Loucy (cell line): ENCODE results near the gene DOCK9.

Source experiments
- EZH2phosphoT487 ChIP-seq: fragments of 200-600 bp; IDR thresholded peaks from 2 replicates; pipeline ENCODE4 v1.6.1; 2018; ENCODE audit warnings: antibody characterized with exemption, mild to moderate bottlenecking, moderate library complexity, borderline replicate concordance
- TF ChIP-seq, protein P1 (sequence below): fragments of 200-600 bp; sonication (generic); conservative IDR thresholded peaks from 2 replicates; pipeline ENCODE4 v1.5.1; 2014; ENCODE audit warnings: mild to moderate bottlenecking, antibody characterized with exemption, low read length

DNA sequence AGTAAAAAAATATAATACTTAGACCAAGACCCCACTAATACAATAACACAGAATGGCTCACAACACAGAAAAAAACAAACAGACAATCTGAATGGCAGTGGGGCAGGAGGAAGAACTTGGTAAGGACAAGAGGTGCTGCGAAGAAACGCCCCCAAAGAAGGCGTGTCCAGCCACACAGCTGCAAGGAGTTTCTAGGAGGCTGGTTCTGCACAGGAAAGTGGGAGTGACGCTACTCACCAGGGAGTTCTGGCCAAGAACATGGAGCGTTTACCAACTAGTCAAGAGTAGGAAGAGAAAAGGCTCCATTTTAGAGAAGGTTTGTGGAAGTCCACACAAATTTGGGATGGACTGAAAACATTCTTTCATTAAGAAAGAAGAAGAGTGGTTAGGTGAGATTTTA is 130.1 kb downstream of the DOCK9 start:
- TF ChIP-seq, protein P1, sequence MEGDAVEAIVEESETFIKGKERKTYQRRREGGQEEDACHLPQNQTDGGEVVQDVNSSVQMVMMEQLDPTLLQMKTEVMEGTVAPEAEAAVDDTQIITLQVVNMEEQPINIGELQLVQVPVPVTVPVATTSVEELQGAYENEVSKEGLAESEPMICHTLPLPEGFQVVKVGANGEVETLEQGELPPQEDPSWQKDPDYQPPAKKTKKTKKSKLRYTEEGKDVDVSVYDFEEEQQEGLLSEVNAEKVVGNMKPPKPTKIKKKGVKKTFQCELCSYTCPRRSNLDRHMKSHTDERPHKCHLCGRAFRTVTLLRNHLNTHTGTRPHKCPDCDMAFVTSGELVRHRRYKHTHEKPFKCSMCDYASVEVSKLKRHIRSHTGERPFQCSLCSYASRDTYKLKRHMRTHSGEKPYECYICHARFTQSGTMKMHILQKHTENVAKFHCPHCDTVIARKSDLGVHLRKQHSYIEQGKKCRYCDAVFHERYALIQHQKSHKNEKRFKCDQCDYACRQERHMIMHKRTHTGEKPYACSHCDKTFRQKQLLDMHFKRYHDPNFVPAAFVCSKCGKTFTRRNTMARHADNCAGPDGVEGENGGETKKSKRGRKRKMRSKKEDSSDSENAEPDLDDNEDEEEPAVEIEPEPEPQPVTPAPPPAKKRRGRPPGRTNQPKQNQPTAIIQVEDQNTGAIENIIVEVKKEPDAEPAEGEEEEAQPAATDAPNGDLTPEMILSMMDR = no peak
- no peak for TF ChIP-seq EZH2phosphoT487
